Epithelial cell of proximal tubule (primary cell): ENCODE measurements around the gene AUTS2. TPM values are rescaled to one million over a fixed set of nuclear protein-coding genes. Genes with fewer than 3 reads are reported as not detected.

Source experiments
- DNase-seq: peaks from one replicate; pipeline ENCODE4 v3.0.0-alpha.2; 2011; ENCODE audit warnings: low read depth
- H3K4me3 ChIP-seq: 2 replicates; pipeline ENCODE4 v1.5.1; 2011; ENCODE audit warnings: low read depth, mild to moderate bottlenecking, low read length
- CTCF ChIP-seq: conservative IDR thresholded peaks from 2 replicates; pipeline ENCODE4 v1.5.1; 2012; ENCODE audit warnings: low read depth, mild to moderate bottlenecking, low read length
- total RNA-seq: library from RNA; depleted of rRNA; stranded (reverse); fragments of >200 nt; gene quantifications from 2 replicates; pipeline ENCODE4 v1.2.3, GENCODE V29; 2015

The AUTS2 gene
- total RNA-seq, 1 donor from 2014 or later = 10.0 TPM

DNA sequence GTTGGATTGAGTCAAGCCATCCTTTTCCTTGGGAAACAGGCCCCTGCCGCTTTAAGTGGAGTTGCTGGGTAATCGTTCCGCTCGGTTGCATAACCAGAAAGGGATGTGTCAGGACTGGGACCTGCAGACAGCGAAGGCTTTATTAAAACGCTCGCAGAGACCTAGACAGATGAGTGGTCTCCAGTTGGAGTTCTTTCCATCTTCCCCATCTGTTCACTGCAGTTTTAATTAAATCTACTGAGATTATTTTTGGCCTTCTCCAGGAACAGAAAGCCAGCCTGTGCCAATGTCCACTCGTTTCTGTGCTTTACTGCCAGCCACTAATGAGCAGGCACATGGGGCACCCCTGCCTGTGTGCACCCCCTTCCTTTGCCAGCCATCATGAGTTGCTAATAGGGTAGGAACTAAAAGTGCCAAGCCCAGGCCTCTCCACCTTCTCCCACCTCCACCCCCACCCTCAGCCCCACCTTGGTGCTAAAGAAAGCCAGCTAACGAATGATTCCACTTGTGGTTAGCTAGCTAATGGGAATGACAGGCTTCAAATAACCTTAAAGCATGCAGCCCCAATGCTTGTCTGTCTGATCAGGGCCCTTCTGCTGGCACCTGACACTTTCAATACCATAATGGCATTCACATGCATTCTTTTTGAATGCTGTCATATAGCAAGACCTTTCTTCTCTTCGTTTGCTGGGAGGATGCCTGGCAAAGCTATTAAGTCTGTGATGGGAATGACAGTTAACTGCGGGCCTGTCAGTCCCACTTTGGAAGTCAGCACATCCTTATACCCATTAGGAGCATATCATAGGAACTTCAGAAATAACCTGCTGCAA is 976.9 kb downstream of the AUTS2 start:
- no peak for TF ChIP-seq CTCF
- no peak overlapping the region for H3K4me3 ChIP-seq
- DNase-seq = no peak

DNA sequence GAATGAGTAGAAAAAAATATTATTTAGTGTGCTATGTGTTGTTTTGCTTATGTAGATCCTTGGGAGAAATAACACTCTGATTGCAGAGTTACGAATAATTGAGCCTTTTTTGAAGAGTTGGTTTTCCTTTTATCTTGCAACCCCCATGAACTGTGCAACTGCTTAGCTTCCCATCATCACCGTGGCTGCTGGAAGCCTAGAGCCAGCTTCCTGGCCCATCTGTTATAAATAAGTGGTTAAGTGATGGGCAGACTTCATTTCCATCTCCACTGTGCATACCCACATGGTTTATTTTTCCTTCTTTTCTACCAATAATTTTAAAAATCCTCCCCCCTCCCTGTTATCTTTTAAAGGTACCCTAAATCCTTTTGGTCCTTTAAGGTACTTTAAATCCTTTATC is 978.8 kb downstream of the AUTS2 start:
- H3K4me3 ChIP-seq = no peak overlapping the region
- DNase-seq = no peak
- no peak for TF ChIP-seq CTCF

DNA sequence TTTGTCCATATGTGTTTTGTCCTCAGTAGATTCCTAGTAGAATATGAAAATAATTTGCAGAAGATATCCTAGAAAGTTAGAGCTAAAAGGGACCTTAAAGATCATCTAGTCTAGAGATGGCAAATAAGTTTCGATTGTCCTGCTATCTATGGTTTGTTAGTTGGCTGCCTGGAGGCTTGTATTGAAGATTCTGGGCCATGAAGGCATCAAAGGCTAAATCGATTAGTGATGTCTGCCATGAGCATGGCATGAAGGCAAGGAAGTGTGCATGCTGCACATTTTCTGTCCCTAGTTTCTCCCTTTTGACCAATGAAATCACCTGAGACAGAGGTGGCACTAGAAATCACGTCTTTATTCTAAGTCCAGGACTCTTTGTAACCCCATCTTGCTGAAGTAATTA is 979.9 kb downstream of the AUTS2 start:
- DNase-seq = no peak
- TF ChIP-seq CTCF = no peak
- H3K4me3 ChIP-seq = no peak overlapping the region

GRCh38 chr7:70579397-70580097 is 981.3 kb downstream of the AUTS2 start:
- DNase-seq = no peak
- TF ChIP-seq CTCF = no peak
- H3K4me3 ChIP-seq = no peak overlapping the region

DNA sequence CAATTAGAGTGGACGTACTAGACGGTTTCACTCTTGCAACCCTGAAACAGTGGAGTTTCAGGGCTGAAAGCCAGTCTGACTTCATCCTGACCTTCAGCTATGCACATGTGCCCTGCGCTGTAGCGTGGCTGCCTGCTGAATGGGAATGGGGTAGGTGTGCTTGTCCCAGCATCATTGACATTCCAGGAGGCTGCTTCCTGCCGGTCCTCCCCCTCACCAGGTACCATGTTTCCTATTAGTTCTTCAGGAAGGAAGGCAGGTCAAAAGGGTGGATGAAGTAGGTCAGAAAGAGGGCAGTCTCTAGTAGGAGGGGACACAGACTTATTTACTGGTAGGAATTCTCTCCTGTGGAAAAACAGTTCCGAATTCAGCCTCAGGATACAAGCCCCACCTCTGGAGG is 981.9 kb downstream of the AUTS2 start:
- TF ChIP-seq CTCF = no peak
- DNase-seq = no peak
- H3K4me3 ChIP-seq = no peak overlapping the region

GRCh38 chr7:70582927-70583895 is 984.9 kb downstream of the AUTS2 start:
- no peak for TF ChIP-seq CTCF
- H3K4me3 ChIP-seq = no peak overlapping the region
- DNase-seq = no peak
